Fibroblast of lung (primary cell): ENCODE measurements around the gene PDE4D. TPM values are rescaled to one million over a fixed set of nuclear protein-coding genes. Genes with fewer than 3 reads are reported as not detected.

Source experiments
- DNase-seq, 2 donors: peaks; one replicate each; pipeline versions ENCODE4 v3.0.0 to v3.0.0-alpha.2; 2010; ENCODE audit warnings: low read depth in 2 of 2
- H2AFZ ChIP-seq: 2 replicates; pipeline ENCODE4 v1.5.1; 2012; ENCODE audit warnings: low read length, control low read depth, inconsistent platforms
- H3K27ac ChIP-seq: 2 replicates; pipeline ENCODE4 v1.5.1; 2011; ENCODE audit warnings: low read length, control low read depth; ENCODE audit not compliant: insufficient read depth
- H3K27me3 ChIP-seq: 2 replicates; pipeline ENCODE4 v1.5.1; 2011; ENCODE audit warnings: mild to moderate bottlenecking, low read length; ENCODE audit not compliant: control insufficient read depth, insufficient read depth
- H3K36me3 ChIP-seq: 2 replicates; pipeline ENCODE4 v1.5.1; 2011; ENCODE audit warnings: low read length; ENCODE audit not compliant: control insufficient read depth, insufficient read depth
- H3K4me1 ChIP-seq: 2 replicates; pipeline ENCODE4 v1.5.1; 2011; ENCODE audit warnings: low read length; ENCODE audit not compliant: control insufficient read depth, insufficient read depth; ENCODE audit errors: extremely low read depth
- H3K4me2 ChIP-seq: 2 replicates; pipeline ENCODE4 v1.5.1; 2011; ENCODE audit warnings: low read length, control low read depth; ENCODE audit not compliant: insufficient read depth; ENCODE audit errors: extremely low read depth
- H3K4me3 ChIP-seq, 4 experiments: fragments of 200-600 bp in 1 of 4; sonication (generic) in 1 of 4; replicated peaks in 1 of 4; 2 replicates each; pipeline ENCODE4 v1.5.1; 2011 to 2016; ENCODE audit warnings: low read length in 4 of 4, low read depth in 3 of 4, mild to moderate bottlenecking in 3 of 4, control low read depth in 2 of 4, inconsistent platforms in 1 of 4, mixed read lengths in 1 of 4; ENCODE audit not compliant: insufficient read depth in 1 of 4; ENCODE audit errors: control extremely low read depth in 1 of 4
- H3K79me2 ChIP-seq: 2 replicates; pipeline ENCODE4 v1.5.1; 2012; ENCODE audit warnings: mild to moderate bottlenecking, low read length, inconsistent platforms; ENCODE audit not compliant: control insufficient read depth, insufficient read depth
- H3K9ac ChIP-seq: 2 replicates; pipeline ENCODE4 v1.5.1; 2011; ENCODE audit warnings: mild to moderate bottlenecking, low read length, control low read depth; ENCODE audit not compliant: insufficient read depth
- H3K9me3 ChIP-seq: 2 replicates; pipeline ENCODE4 v1.5.1; 2012; ENCODE audit warnings: low read depth, low read length; ENCODE audit not compliant: control insufficient read depth, insufficient read depth
- H4K20me1 ChIP-seq: 2 replicates; pipeline ENCODE4 v1.5.1; 2011; ENCODE audit warnings: low read length; ENCODE audit not compliant: control insufficient read depth, insufficient read depth; ENCODE audit errors: extremely low read depth
- EZH2 ChIP-seq: IDR thresholded peaks from 2 replicates; pipeline ENCODE4 v1.5.1; 2012; ENCODE audit warnings: low read length, control low read depth, mild to moderate bottlenecking; ENCODE audit errors: missing control alignments
- polyA plus RNA-seq, 2 donors: library from polyadenylated mRNA; depleted of rRNA in 1 of 2; stranded (reverse) in 1 of 2; unstranded in 1 of 2; fragments of >200 nt; gene quantifications; 2 replicates each; pipeline ENCODE4 v1.2.1, GENCODE V29; 2011 to 2012; ENCODE audit warnings: missing spikeins in 1 of 2
- total RNA-seq: library from RNA; depleted of rRNA; stranded (reverse); fragments of >200 nt; gene quantifications from 2 replicates; pipeline ENCODE4 v1.2.1, GENCODE V29; 2014
- TF ChIP-seq, protein P1 (sequence below), 2 donors: IDR thresholded peaks in 1 of 2; conservative IDR thresholded peaks in 1 of 2; 1 replicate in 1 of 2; 2 replicates in 1 of 2; pipeline ENCODE4 v1.5.1; 2011 to 2012; ENCODE audit warnings: low read length in 2 of 2, control low read depth in 1 of 2, inconsistent platforms in 1 of 2, low read depth in 1 of 2, mild to moderate bottlenecking in 1 of 2

PDE4D gene
- total and polyA plus RNA-seq, 2 donors (not counting 1 experiment from before 2014, with no cell fraction given) = 2.1 to 8.3 TPM

DNA sequence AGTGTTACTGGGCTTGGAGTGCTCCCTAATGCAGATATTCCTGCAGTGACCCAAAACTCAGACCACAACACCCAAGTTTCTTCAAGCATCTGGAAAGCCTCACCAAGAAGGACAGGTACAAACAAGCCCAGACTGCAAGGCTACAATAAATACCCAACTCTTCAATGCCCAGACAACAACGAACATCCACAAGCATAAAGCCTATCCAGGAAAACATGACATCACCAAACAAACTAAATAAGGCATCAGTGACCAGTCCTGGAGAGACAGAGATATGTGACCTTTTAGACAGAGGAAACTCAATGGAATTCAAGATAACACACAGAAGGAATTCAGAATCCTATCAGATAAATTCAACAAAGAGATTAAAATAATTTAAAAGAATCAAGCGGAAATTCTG, 605.6 kb downstream of the PDE4D start:
- H3K4me1 ChIP-seq = no peaks in the 10 kb centered on the region
- H4K20me1 ChIP-seq = no peaks in the 10 kb centered on the region
- no peak overlapping the region for H3K9ac ChIP-seq
- no peak overlapping the region for H2AFZ ChIP-seq
- H3K9me3 ChIP-seq = no peaks in the 10 kb centered on the region
- H3K27me3 ChIP-seq = no peaks in the 10 kb centered on the region
- TF ChIP-seq, protein P1, sequence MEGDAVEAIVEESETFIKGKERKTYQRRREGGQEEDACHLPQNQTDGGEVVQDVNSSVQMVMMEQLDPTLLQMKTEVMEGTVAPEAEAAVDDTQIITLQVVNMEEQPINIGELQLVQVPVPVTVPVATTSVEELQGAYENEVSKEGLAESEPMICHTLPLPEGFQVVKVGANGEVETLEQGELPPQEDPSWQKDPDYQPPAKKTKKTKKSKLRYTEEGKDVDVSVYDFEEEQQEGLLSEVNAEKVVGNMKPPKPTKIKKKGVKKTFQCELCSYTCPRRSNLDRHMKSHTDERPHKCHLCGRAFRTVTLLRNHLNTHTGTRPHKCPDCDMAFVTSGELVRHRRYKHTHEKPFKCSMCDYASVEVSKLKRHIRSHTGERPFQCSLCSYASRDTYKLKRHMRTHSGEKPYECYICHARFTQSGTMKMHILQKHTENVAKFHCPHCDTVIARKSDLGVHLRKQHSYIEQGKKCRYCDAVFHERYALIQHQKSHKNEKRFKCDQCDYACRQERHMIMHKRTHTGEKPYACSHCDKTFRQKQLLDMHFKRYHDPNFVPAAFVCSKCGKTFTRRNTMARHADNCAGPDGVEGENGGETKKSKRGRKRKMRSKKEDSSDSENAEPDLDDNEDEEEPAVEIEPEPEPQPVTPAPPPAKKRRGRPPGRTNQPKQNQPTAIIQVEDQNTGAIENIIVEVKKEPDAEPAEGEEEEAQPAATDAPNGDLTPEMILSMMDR (conservative IDR thresholded peaks at IDR 0.05 in 1 of 2, IDR thresholded peaks at IDR 0.05 in 1 of 2; ENCODE audit: low read depth in 1 of 2, low read length in 2 of 2) = no peak
- TF ChIP-seq EZH2 = no peak
- no peaks in the 10 kb centered on the region for H3K79me2 ChIP-seq
- H3K4me3 ChIP-seq = no peak overlapping the region
- H3K27ac ChIP-seq = no peak overlapping the region
- H3K36me3 ChIP-seq = no peaks in the 10 kb centered on the region
- H3K4me2 ChIP-seq = no peak overlapping the region
- DNase-seq = no peak

DNA sequence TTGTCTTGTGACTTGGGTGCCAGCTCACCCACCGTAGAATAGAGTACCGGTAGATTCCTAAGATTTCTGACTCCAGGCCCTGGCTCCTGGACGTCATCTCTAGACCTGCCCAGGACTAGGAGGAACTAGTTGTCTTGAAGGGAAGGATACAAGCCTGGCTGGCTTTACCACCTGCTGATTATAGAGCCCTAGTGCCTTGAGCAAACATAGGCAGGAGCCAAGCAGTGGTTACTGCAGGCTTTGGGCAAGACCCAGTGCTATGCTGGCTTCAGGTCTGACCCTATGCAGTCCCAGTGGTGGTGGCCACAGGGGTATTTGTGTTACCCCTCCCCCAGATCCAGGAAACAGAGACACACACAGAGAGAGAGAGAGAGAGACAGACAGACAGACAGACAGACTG, 606.2 kb downstream of the PDE4D start:
- no peaks in the 10 kb centered on the region for H4K20me1 ChIP-seq
- no peaks in the 10 kb centered on the region for H3K27me3 ChIP-seq
- no peaks in the 10 kb centered on the region for H3K4me1 ChIP-seq
- no peak overlapping the region for H2AFZ ChIP-seq
- no peaks in the 10 kb centered on the region for H3K79me2 ChIP-seq
- no peak for TF ChIP-seq EZH2
- TF ChIP-seq, protein P1 (conservative IDR thresholded peaks at IDR 0.05 in 1 of 2, IDR thresholded peaks at IDR 0.05 in 1 of 2; ENCODE audit: low read depth in 1 of 2, low read length in 2 of 2) = no peak
- no peak overlapping the region for H3K9ac ChIP-seq
- DNase-seq = no peak
- no peaks in the 10 kb centered on the region for H3K9me3 ChIP-seq
- no peak overlapping the region for H3K4me3 ChIP-seq
- H3K36me3 ChIP-seq = no peaks in the 10 kb centered on the region
- H3K27ac ChIP-seq = no peak overlapping the region
- no peak overlapping the region for H3K4me2 ChIP-seq

DNA sequence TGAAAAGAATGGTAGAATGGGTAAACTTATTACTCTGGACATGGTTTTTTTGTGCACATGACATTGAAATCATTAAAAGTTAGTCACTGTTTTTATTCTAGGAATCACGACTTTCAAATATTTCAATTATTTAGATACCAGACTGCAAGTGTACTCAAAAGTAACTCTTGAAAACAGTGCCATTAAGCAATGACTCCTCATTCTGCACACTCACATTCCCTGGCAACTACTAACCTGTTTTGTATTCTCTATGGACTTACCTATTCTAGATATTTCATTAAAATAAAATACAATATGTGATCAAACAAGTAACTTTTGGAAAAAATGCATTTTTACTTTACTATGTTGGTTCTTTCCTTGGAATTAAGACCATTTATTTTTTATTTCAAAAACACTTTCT, 607.0 kb downstream of the PDE4D start:
- H3K4me1 ChIP-seq = no peaks in the 10 kb centered on the region
- no peak overlapping the region for H3K4me2 ChIP-seq
- no peak for DNase-seq
- no peaks in the 10 kb centered on the region for H4K20me1 ChIP-seq
- no peaks in the 10 kb centered on the region for H3K36me3 ChIP-seq
- no peak overlapping the region for H3K27ac ChIP-seq
- H3K9me3 ChIP-seq = no peaks in the 10 kb centered on the region
- H3K79me2 ChIP-seq = no peaks in the 10 kb centered on the region
- no peak overlapping the region for H2AFZ ChIP-seq
- TF ChIP-seq EZH2 = no peak
- TF ChIP-seq, protein P1 (conservative IDR thresholded peaks at IDR 0.05 in 1 of 2, IDR thresholded peaks at IDR 0.05 in 1 of 2; ENCODE audit: low read depth in 1 of 2, low read length in 2 of 2) = no peak
- H3K4me3 ChIP-seq = no peak overlapping the region
- H3K9ac ChIP-seq = no peak overlapping the region
- H3K27me3 ChIP-seq = no peaks in the 10 kb centered on the region
